NCI-H1092 treated with DMSO at 0.1 percent for 48 hours (cell line): ENCODE results near the gene EXD3.
"Not testable (repeated sequence)": the region's sequence is repeated elsewhere in the genome, so short reads cannot be mapped to it uniquely, and the experiment has no call there.

Source experiments
- DNase-seq: peaks from one replicate; lab custom pipeline; 2025; lab: John Stamatoyannopoulos, UW

The EXD3 gene

GRCh38 chr9:137339045-137339907 lies 83.7 kb downstream of the EXD3 start:
- no peak for DNase-seq

GRCh38 chr9:137336735-137337134 lies 86.2 kb downstream of the EXD3 start:
- no peak for DNase-seq

GRCh38 chr9:137333016-137333671 lies 89.8 kb downstream of the EXD3 start:
- no peak for DNase-seq

- DNase-seq: no peak
These were observed 91.0 kb downstream of the EXD3 start for GRCh38 chr9:137331929-137332328.

GRCh38 chr9:137330689-137331088 lies 92.3 kb downstream of the EXD3 start:
- no peak for DNase-seq

- not testable (repeated sequence) for DNase-seq
These were observed 93.4 kb downstream of the EXD3 start for GRCh38 chr9:137329590-137329989.

- DNase-seq: not testable (repeated sequence)
These were observed 95.1 kb downstream of the EXD3 start for GRCh38 chr9:137327641-137328550.

GRCh38 chr9:137326445-137327065 lies 96.4 kb downstream of the EXD3 start:
- no peak for DNase-seq

GRCh38 chr9:137325799-137326198 lies 97.2 kb downstream of the EXD3 start:
- no peak for DNase-seq

- no peak for DNase-seq
These were observed 97.8 kb downstream of the EXD3 start for GRCh38 chr9:137325124-137325523.

GRCh38 chr9:137323531-137324331 lies 99.2 kb downstream of the EXD3 start:
- no peak for DNase-seq

GRCh38 chr9:137321726-137322361 lies 101.1 kb downstream of the EXD3 start:
- DNase-seq: no peak

- no peak for DNase-seq
These were observed 102.2 kb downstream of the EXD3 start for GRCh38 chr9:137320555-137321384.

- DNase-seq: no peak
These were observed 103.0 kb downstream of the EXD3 start for GRCh38 chr9:137319739-137320551.

GRCh38 chr9:137319011-137319738 lies 103.8 kb downstream of the EXD3 start:
- DNase-seq: no peak

GRCh38 chr9:137318602-137319001 lies 104.4 kb downstream of the EXD3 start:
- no peak for DNase-seq

GRCh38 chr9:137317718-137318511 lies 105.0 kb downstream of the EXD3 start:
- DNase-seq: no peak
